ENCODE measurements around the gene TRIM77.

DNA sequence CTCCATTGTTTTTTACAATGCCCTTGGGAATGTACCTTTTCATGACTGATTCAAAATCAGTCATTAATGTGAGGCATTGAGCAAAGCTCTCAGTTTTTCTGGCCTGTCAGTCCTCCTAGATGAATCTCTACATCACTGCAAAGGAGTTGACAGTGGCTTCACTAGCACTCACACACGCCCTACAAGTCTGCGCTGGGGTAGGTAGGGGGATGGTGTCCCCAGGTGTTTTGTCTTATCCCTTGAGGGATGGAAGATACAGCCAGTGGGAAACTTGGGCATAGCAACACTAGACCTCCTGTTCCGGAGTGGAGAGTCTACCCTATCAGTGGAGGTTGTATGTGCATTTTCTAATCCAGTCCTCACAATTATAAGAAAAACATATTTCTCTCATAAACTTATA, 27.0 kb downstream of the TRIM77 start:
- TF ChIP-seq CTCF (IDR thresholded peaks at IDR 0.05), result no peak
- no peak for TF ChIP-seq POLR2A (IDR thresholded peaks at IDR 0.05)

Measured in right lobe of liver (tissue), 4 donors.